Loucy (cell line): ENCODE data around the gene TXNRD2.

Experiments
- H2AFZ ChIP-seq: fragments of 200-600 bp; sonication (generic); 2 replicates; pipeline ENCODE4 v1.6.0; 2016; ENCODE audit warnings: antibody characterized with exemption, mild to moderate bottlenecking, low read length, moderate library complexity
- H3F3A ChIP-seq: fragments of 200-600 bp; 2 replicates; pipeline ENCODE4 v1.6.0; 2016; ENCODE audit warnings: antibody characterized with exemption, low read depth, mild to moderate bottlenecking
- H3K27me3 ChIP-seq: fragments of 200-600 bp; sonication (generic); 2 replicates; pipeline ENCODE4 v1.6.1; 2014; ENCODE audit warnings: low read length, mild to moderate bottlenecking; ENCODE audit not compliant: insufficient read depth, poor library complexity, severe bottlenecking
- H3K36me3 ChIP-seq: fragments of 200-600 bp; sonication (generic); 2 replicates; pipeline ENCODE4 v1.6.1; 2016; ENCODE audit warnings: low read length; ENCODE audit not compliant: insufficient read depth
- H3K4me1 ChIP-seq: fragments of 200-600 bp; sonication (generic); 2 replicates; pipeline ENCODE4 v1.5.1; 2014; ENCODE audit warnings: low read length, mild to moderate bottlenecking; ENCODE audit not compliant: insufficient read depth, poor library complexity, severe bottlenecking
- H3K4me2 ChIP-seq: fragments of 200-600 bp; sonication (generic); 2 replicates; pipeline ENCODE4 v1.6.0; 2014; ENCODE audit warnings: antibody characterized with exemption, low read length, low read depth, mild to moderate bottlenecking; ENCODE audit not compliant: poor library complexity, severe bottlenecking
- H3K4me3 ChIP-seq: fragments of 200-600 bp; sonication (generic); 2 replicates; pipeline ENCODE4 v1.5.1; 2014; ENCODE audit warnings: low read length, mild to moderate bottlenecking, mixed read lengths; ENCODE audit not compliant: poor library complexity, severe bottlenecking
- H3K79me2 ChIP-seq: fragments of 200-600 bp; sonication (generic); 2 replicates; pipeline ENCODE4 v1.6.1; 2014; ENCODE audit warnings: low read length; ENCODE audit not compliant: insufficient read depth
- H3K9ac ChIP-seq: fragments of 200-600 bp; sonication (generic); 2 replicates; pipeline ENCODE4 v1.6.0; 2014; ENCODE audit warnings: mild to moderate bottlenecking, low read depth, low read length, moderate library complexity; ENCODE audit not compliant: poor library complexity, severe bottlenecking
- H3K9me2 ChIP-seq: fragments of 200-600 bp; sonication (generic); replicated peaks from 2 replicates; pipeline ENCODE4 v1.6.1; 2016; ENCODE audit warnings: low read depth, low read length, mixed read lengths
- H3K9me3 ChIP-seq: fragments of 200-600 bp; sonication (generic); 2 replicates; pipeline ENCODE4 v1.6.1; 2014; ENCODE audit warnings: mild to moderate bottlenecking, antibody characterized with exemption, low read length, low read depth; ENCODE audit not compliant: insufficient read depth
- H4K20me1 ChIP-seq: fragments of 200-600 bp; sonication (generic); 2 replicates; pipeline ENCODE4 v1.6.0; 2014; ENCODE audit warnings: antibody characterized with exemption, low read length, mild to moderate bottlenecking; ENCODE audit not compliant: insufficient read depth, poor library complexity, severe bottlenecking
- CTCF ChIP-seq: fragments of 200-600 bp; sonication (generic); conservative IDR thresholded peaks from 2 replicates; pipeline ENCODE4 v1.5.1; 2014; ENCODE audit warnings: mild to moderate bottlenecking, antibody characterized with exemption, low read length
- EZH2phosphoT487 ChIP-seq: fragments of 200-600 bp; IDR thresholded peaks from 2 replicates; pipeline ENCODE4 v1.6.1; 2018; ENCODE audit warnings: antibody characterized with exemption, mild to moderate bottlenecking, moderate library complexity, borderline replicate concordance

TXNRD2 gene

DNA sequence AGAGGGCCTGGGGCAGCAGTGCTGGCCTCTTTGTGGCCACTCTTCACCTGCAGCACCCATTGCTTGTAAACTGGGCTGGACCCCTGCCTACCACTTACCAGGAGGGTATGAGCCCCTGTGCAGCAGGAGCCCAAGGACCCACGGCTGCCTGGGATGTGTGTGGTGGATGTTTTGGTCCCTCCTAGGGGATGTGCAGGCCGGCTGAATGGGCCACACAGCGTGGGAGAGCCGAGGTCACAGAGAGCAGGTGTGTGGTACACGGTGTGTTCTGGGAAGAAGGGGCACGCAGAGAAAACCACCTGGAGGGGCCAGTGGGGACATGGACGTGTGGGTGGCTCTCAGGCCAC lies 67.7 kb downstream of the TXNRD2 start:
- Histone ChIP-seq H3K79me2 (no peaks in the 10 kb centered on the region), H3K9me2 (no peaks in the 10 kb centered on the region), H3F3A (no peaks in the 10 kb centered on the region), H3K27me3 (no peaks in the 10 kb centered on the region), H4K20me1 (no peaks in the 10 kb centered on the region), H2AFZ (no peak overlapping the region), H3K4me3 (no peak overlapping the region), H3K9ac (peak overlapping the region; percentile 32), H3K36me3 (no peaks in the 10 kb centered on the region), H3K4me2 (no peak overlapping the region), H3K9me3 (no peaks in the 10 kb centered on the region), H3K4me1 (peaks cover 4% of the 10 kb centered on the region)
- TF ChIP-seq CTCF = no peak
- no peak for TF ChIP-seq EZH2phosphoT487

GRCh38 chr22:19873138-19873959 lies 68.3 kb downstream of the TXNRD2 start:
- no peaks in the 10 kb centered on the region for H3F3A ChIP-seq
- H3K9ac ChIP-seq = peak overlapping the region; percentile 32
- H4K20me1 ChIP-seq = no peaks in the 10 kb centered on the region
- TF ChIP-seq CTCF (no peak), EZH2phosphoT487 (no peak)
- no peaks in the 10 kb centered on the region for H3K27me3 ChIP-seq
- H3K4me2 ChIP-seq = no peak overlapping the region
- H3K9me3 ChIP-seq = no peaks in the 10 kb centered on the region
- H3K4me3 ChIP-seq = no peak overlapping the region
- H3K9me2 ChIP-seq = no peaks in the 10 kb centered on the region
- H3K4me1 ChIP-seq = peaks cover 4% of the 10 kb centered on the region
- H2AFZ ChIP-seq = no peak overlapping the region
- no peaks in the 10 kb centered on the region for H3K79me2 ChIP-seq
- H3K36me3 ChIP-seq = no peaks in the 10 kb centered on the region

- Histone ChIP-seq H3K36me3 (no peaks in the 10 kb centered on the region), H2AFZ (no peak overlapping the region), H3K79me2 (no peaks in the 10 kb centered on the region), H3K9me3 (no peaks in the 10 kb centered on the region), H4K20me1 (no peaks in the 10 kb centered on the region), H3K4me3 (no peak overlapping the region), H3K27me3 (no peaks in the 10 kb centered on the region), H3K9ac (no peak overlapping the region), H3K9me2 (no peaks in the 10 kb centered on the region), H3F3A (no peaks in the 10 kb centered on the region), H3K4me2 (no peak overlapping the region), H3K4me1 (peaks cover 4% of the 10 kb centered on the region)
- no peak for TF ChIP-seq EZH2phosphoT487
- TF ChIP-seq CTCF = no peak
Measured at GRCh38 chr22:19872779-19873137, 68.9 kb downstream of the TXNRD2 start.
